Neural progenitor cell (in vitro differentiated cells): ENCODE data around the gene NELFB.
"Not testable (repeated sequence)": the region's sequence is repeated elsewhere in the genome, so short reads cannot be mapped to it uniquely, and the experiment has no call there.

Experiments used
- CTCF ChIP-seq: fragments of 200-600 bp; sonication (generic); IDR thresholded peaks from 2 replicates; pipeline ENCODE4 v1.5.1; 2017; ENCODE audit warnings: antibody characterized with exemption, mild to moderate bottlenecking
- EZH2 ChIP-seq: fragments of 200-600 bp; sonication (generic); IDR thresholded peaks from 2 replicates; pipeline ENCODE4 v1.6.1; 2017; ENCODE audit warnings: antibody characterized with exemption, mild to moderate bottlenecking, moderate library complexity

GRCh38 chr9:137243266-137243625 is 11.9 kb upstream of the NELFB start:
- not testable (repeated sequence) for TF ChIP-seq EZH2, CTCF
